Cardiac muscle cell (in vitro differentiated cells and primary cell): ENCODE results near the gene FGF14. TPM values are rescaled to one million over a fixed set of nuclear protein-coding genes. Genes with fewer than 3 reads are reported as not detected.

Experiments
- DNase-seq, 2 donors: peaks; one replicate each; pipeline versions ENCODE4 v3.0.0 to v3.0.0-alpha.2; 2010 to 2017; ENCODE audit warnings: low read depth in 1 of 2, low spot score in 1 of 2
- H3K27ac ChIP-seq: fragments of 200-600 bp; sonication (generic); 2 replicates; pipeline ENCODE4 v1.5.1; 2016
- H3K27me3 ChIP-seq: fragments of 200-600 bp; sonication (generic); 2 replicates; pipeline ENCODE4 v1.6.0; 2016; ENCODE audit warnings: control low read depth
- H3K36me3 ChIP-seq: fragments of 200-600 bp; sonication (generic); 2 replicates; pipeline ENCODE4 v1.5.1; 2016; ENCODE audit warnings: control low read depth
- H3K4me1 ChIP-seq: fragments of 200-600 bp; sonication (generic); 2 replicates; pipeline ENCODE4 v1.8.1; 2017; ENCODE audit warnings: low read depth, mild to moderate bottlenecking, mixed run types
- H3K4me3 ChIP-seq: fragments of 200-600 bp; sonication (generic); 2 replicates; pipeline ENCODE4 v1.5.1; 2016; ENCODE audit warnings: mild to moderate bottlenecking
- H3K9me3 ChIP-seq: fragments of 200-600 bp; sonication (generic); 2 replicates; pipeline ENCODE4 v1.5.1; 2017; ENCODE audit warnings: low read depth, mild to moderate bottlenecking, control low read depth
- polyA plus RNA-seq: library from polyadenylated mRNA; unstranded; fragments of >200 nt; fragmentation: Nextera tagmentation; extraction: Ambion mirVana; gene quantifications from 2 replicates; pipeline ENCODE4 v1.2.1, GENCODE V29; 2016
- total RNA-seq: library from RNA; depleted of rRNA; stranded (reverse); fragments of >200 nt; gene quantifications from 2 replicates; pipeline ENCODE4 v1.2.3, GENCODE V29; 2016
- TF ChIP-seq, protein P1 (sequence below): IDR thresholded peaks from 2 replicates; pipeline ENCODE4 v1.5.1; 2012; ENCODE audit warnings: low read depth, mild to moderate bottlenecking, low read length

Gene FGF14
- total and polyA plus RNA-seq, 2 experiments from 2014 or later: not detected

GRCh38 chr13:101989798-101990350 lies 412.0 kb downstream of the FGF14 start:
- no peaks in the 10 kb centered on the region for H3K36me3 ChIP-seq
- TF ChIP-seq, protein P1, sequence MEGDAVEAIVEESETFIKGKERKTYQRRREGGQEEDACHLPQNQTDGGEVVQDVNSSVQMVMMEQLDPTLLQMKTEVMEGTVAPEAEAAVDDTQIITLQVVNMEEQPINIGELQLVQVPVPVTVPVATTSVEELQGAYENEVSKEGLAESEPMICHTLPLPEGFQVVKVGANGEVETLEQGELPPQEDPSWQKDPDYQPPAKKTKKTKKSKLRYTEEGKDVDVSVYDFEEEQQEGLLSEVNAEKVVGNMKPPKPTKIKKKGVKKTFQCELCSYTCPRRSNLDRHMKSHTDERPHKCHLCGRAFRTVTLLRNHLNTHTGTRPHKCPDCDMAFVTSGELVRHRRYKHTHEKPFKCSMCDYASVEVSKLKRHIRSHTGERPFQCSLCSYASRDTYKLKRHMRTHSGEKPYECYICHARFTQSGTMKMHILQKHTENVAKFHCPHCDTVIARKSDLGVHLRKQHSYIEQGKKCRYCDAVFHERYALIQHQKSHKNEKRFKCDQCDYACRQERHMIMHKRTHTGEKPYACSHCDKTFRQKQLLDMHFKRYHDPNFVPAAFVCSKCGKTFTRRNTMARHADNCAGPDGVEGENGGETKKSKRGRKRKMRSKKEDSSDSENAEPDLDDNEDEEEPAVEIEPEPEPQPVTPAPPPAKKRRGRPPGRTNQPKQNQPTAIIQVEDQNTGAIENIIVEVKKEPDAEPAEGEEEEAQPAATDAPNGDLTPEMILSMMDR: no peak
- H3K4me3 ChIP-seq: no peak overlapping the region
- DNase-seq: no peak
- H3K9me3 ChIP-seq: no peaks in the 10 kb centered on the region
- H3K27me3 ChIP-seq: no peaks in the 10 kb centered on the region
- H3K4me1 ChIP-seq: no peaks in the 10 kb centered on the region
- no peak overlapping the region for H3K27ac ChIP-seq

GRCh38 chr13:101988140-101988539 lies 413.7 kb downstream of the FGF14 start:
- DNase-seq: peak in 1 of 2 donors; percentile 36
- no peaks in the 10 kb centered on the region for H3K27me3 ChIP-seq
- H3K4me1 ChIP-seq: no peaks in the 10 kb centered on the region
- H3K9me3 ChIP-seq: no peaks in the 10 kb centered on the region
- H3K4me3 ChIP-seq: no peak overlapping the region
- H3K36me3 ChIP-seq: no peaks in the 10 kb centered on the region
- H3K27ac ChIP-seq: no peak overlapping the region
- TF ChIP-seq, protein P1: no peak

DNA sequence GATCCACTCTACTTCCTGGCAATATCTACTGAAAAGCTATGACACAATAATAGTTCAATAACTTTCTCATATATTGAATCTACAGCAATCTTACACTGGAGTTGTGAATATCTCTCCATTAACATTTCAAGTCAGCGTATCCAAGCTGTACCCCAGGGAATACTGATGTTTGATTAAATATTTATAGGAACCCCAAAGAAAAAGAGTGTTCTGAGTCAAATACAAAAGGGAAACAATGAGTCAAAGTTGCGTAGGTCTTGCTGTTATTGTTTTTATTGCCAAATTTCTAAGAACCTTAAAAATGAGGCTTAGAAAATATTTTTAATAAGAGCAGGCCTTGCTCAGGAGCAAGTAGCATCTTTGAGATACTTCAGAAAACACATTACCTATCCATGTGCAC lies 415.5 kb downstream of the FGF14 start:
- Histone ChIP-seq H3K4me3 (no peak overlapping the region), H3K27me3 (no peaks in the 10 kb centered on the region), H3K27ac (no peak overlapping the region), H3K9me3 (no peaks in the 10 kb centered on the region), H3K36me3 (no peaks in the 10 kb centered on the region), H3K4me1 (no peaks in the 10 kb centered on the region)
- TF ChIP-seq, protein P1: no peak
- no peak for DNase-seq

DNA sequence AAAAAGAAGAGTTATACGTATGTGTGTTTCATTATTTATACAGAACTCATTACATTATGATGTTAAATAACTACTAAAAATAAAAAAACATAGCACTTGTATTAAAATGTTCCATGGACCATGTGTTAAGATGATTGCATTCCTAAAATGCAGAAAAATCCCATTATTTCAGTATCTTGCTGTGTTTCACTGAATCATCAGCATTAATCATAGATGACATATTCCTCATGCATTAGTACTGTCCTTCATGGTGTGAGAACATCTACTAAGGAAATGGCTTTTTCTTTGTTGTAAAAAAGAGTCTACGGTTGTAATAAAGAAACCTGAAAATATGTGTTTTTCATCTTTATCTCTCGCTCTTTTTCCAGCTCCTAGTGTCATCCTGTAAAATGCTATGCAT lies 416.5 kb downstream of the FGF14 start:
- Histone ChIP-seq H3K9me3 (no peaks in the 10 kb centered on the region), H3K36me3 (no peaks in the 10 kb centered on the region), H3K27me3 (no peaks in the 10 kb centered on the region), H3K27ac (no peak overlapping the region), H3K4me1 (no peaks in the 10 kb centered on the region), H3K4me3 (no peak overlapping the region)
- TF ChIP-seq, protein P1: no peak
- DNase-seq: no peak

GRCh38 chr13:101982903-101983302 lies 418.9 kb downstream of the FGF14 start:
- no peak overlapping the region for H3K4me3 ChIP-seq
- no peak overlapping the region for H3K27ac ChIP-seq
- no peaks in the 10 kb centered on the region for H3K9me3 ChIP-seq
- no peaks in the 10 kb centered on the region for H3K27me3 ChIP-seq
- H3K4me1 ChIP-seq: no peaks in the 10 kb centered on the region
- H3K36me3 ChIP-seq: no peaks in the 10 kb centered on the region
- TF ChIP-seq, protein P1: no peak
- DNase-seq: no peak

DNA sequence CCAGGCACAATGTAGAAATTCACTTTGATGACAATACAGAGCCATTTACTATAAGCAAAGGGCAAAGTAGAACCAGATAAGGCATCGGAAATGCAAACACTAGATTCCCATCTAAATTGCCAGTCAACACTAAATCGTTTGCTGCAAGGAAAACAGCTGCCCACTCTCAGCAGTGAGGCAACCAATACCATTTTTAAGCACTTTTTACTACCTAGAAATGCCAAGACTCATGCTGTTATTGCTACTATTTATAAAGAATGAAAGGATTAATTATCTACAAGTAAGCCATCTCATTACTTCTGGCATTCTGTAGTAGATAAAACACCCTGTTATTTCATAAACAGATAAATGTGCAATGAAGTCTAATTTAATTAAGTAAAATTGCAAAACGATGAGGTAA lies 422.0 kb downstream of the FGF14 start:
- TF ChIP-seq, protein P1: no peak
- no peaks in the 10 kb centered on the region for H3K27me3 ChIP-seq
- DNase-seq: no peak
- H3K9me3 ChIP-seq: no peaks in the 10 kb centered on the region
- no peaks in the 10 kb centered on the region for H3K36me3 ChIP-seq
- H3K27ac ChIP-seq: no peak overlapping the region
- no peaks in the 10 kb centered on the region for H3K4me1 ChIP-seq
- no peak overlapping the region for H3K4me3 ChIP-seq
